GM12875 (cell line): ENCODE data around the gene EFHD1.

Source experiments
- H3K4me3 ChIP-seq: one replicate; pipeline ENCODE4 v1.5.1; 2011; ENCODE audit warnings: low read depth, low read length, control low read depth
- TF ChIP-seq, protein P1 (sequence below): IDR thresholded peaks from 2 replicates; pipeline ENCODE4 v1.5.1; 2011; ENCODE audit warnings: low read depth, mild to moderate bottlenecking, control low read depth, inconsistent platforms, low read length, moderate library complexity, borderline replicate concordance; ENCODE audit not compliant: insufficient read depth

The EFHD1 gene, protein sequence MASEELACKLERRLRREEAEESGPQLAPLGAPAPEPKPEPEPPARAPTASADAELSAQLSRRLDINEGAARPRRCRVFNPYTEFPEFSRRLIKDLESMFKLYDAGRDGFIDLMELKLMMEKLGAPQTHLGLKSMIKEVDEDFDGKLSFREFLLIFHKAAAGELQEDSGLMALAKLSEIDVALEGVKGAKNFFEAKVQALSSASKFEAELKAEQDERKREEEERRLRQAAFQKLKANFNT

DNA sequence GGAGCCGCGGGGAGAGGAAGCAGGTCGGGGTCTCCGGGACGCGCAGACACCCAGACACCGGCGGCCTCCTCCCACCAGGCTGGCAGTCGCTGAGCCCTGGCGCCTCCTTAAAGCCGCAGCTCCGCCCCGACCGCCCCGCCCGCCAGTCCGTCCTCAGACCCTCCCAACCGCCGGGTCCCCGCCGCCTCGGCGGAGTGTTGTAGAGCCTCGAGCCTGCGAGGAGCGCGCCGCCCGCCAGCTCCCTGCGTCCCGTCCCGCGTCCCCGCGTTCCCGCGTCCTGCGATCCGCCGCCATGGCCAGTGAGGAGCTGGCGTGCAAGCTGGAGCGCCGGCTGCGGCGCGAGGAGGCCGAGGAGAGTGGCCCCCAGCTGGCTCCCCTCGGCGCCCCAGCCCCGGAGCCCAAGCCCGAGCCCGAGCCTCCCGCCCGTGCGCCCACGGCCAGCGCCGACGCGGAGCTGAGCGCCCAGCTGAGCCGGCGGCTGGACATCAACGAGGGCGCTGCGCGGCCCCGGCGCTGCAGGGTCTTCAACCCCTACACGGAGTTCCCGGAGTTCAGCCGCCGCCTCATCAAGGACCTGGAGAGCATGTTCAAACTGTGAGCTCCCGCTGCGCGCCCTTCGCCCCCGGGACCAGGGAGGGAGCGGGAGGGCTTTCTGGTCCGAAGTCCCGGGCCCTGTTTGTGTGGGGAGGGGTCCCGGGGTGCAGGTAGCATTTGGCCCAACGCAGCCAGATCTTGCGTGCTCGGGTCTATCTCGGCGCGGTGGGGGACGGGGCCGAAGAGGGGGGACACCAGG, at the start of gene EFHD1:
TSS of gene EFHD1 (plus strand) at position 192 of the 793 bp plus-strand sequence. CDS start at position 293, 101 bp downstream.
- H3K4me3 ChIP-seq = no peak within 1 kb of the TSS
- TF ChIP-seq, protein P1, sequence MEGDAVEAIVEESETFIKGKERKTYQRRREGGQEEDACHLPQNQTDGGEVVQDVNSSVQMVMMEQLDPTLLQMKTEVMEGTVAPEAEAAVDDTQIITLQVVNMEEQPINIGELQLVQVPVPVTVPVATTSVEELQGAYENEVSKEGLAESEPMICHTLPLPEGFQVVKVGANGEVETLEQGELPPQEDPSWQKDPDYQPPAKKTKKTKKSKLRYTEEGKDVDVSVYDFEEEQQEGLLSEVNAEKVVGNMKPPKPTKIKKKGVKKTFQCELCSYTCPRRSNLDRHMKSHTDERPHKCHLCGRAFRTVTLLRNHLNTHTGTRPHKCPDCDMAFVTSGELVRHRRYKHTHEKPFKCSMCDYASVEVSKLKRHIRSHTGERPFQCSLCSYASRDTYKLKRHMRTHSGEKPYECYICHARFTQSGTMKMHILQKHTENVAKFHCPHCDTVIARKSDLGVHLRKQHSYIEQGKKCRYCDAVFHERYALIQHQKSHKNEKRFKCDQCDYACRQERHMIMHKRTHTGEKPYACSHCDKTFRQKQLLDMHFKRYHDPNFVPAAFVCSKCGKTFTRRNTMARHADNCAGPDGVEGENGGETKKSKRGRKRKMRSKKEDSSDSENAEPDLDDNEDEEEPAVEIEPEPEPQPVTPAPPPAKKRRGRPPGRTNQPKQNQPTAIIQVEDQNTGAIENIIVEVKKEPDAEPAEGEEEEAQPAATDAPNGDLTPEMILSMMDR = no peak

DNA sequence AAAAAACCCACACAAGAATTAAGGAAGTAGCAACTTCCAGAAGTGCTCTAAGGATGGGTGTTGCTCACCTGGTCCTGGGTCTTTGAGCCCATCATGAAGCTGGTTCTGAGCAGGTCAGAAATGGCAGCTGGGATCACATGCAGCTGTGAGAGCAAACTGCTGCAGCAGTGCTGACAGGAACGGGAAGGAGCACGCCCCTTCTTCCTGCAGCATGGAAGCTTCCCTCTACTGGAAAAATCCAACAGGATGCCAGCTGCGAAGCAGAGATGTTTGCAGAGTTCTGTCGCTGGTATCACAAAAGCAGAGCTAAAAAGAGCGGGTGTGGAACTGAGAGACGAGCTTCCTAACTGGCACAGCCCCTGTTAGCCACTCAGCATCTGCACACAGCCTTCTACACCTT, 49.2 kb upstream of the EFHD1 start:
- no peak overlapping the region for H3K4me3 ChIP-seq
- TF ChIP-seq, protein P1 = no peak

DNA sequence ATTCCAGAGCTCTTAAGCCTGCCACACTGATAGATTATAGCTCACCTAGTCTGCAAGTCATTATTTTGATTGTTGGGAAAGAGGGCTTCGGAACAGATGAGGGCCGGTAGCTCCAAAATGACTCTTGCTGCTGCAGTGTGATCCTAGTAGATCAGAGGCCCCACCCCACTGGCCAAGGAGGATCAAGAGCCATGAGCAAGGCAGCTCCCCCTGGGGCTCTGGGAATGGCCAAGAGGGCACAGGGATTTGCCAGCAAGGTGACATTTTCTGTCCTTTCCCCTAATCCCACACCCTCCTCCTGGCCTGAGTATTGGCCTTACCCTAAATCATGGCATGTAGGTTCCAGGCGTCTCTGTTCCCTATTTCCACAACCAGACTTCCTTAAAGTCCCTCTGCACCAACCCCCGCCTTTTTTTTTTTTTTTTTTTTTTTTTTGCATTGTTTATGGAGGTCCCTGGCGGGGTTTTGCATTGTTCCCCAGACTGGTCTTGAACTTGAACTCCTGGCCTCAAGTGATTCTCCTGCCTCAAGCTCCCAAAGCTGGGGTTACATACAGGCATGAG, 46.4 kb upstream of the EFHD1 start:
- no peak overlapping the region for H3K4me3 ChIP-seq
- TF ChIP-seq, protein P1 = no peak

DNA sequence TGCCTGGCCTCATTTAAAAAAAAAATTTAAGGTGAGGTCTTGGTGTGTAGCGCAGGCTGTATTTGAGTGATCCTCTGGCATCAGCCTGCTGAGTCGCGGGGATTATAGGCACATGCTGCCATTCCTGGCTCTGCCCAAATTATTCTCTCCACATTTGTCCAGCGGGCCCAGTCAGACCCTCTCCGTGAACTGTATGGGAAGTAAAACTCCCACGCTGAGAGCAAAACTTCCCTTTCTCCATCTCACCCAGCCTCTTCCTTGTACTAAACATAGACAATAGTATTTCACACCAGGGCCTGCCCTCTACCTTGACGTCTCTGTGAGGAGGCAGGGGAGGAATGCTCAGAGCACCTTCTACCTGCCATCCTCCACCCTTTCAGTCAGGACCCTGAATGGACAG, 45.9 kb upstream of the EFHD1 start:
- TF ChIP-seq, protein P1 = no peak
- H3K4me3 ChIP-seq = no peak overlapping the region

DNA sequence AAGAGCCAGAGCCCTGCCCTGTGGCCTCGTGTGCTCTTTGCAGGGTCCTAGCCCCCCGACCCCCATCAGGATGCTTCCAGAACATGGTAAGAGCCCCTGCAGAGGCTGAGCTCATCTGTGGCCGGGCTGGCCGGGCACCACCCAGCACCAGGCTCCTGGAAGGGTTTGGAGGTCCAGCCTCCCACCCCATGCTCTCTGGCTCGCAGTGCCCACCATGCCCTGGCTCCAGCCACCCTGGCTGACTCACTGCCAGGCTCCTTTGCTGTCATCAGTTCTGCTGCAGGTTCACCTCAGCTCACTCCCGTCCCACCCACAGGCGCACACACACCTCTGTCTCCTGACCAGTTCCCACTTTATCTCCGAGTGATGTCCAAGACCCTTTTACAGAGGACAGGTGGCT, 45.4 kb upstream of the EFHD1 start:
- no peak overlapping the region for H3K4me3 ChIP-seq
- TF ChIP-seq, protein P1 = no peak

DNA sequence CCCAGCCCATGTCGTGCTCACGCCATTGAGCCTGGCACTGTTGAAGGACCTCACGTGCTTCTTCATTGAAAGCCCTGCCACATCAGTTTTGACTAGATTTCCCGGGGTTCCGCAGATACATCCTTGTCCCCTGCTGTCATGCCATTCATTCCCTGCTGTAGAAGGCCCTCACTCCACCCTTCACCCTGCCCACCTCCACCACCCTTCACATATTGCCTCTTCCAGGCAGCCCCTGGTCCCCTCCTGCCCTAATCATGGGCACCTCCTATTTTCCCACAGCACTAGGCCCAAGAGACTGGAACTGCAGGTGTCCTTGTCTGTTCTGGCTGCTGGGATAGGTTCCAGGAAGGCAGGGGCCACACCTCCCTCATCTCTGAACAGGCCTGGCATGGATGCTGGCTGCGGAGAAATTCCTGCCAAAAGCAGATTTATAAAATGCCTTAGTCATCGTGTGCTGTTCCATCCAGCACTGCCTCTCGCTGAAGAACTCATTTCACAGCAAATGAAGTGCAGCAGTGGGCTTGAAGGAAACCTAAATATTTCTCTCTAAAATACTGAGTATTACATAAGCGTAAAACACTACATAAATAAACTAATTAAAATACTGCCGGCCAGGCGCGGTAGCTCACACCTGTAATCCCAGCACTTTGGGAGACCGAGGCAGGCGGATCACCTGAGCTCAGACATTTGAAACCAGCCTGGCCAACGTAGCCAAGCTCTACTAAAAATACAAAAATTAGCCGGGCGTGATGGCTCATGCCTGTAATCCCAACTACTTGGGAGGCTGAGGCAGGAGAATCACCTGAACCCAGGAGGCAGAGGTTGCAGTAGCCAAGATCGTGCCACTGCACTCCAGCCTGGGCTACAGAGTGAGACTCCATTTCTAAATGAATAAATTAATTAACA, 44.5 kb upstream of the EFHD1 start:
- TF ChIP-seq, protein P1 = no peak
- no peak overlapping the region for H3K4me3 ChIP-seq
